K562 (cell line): ENCODE data around the gene PLOD1.

Experiments used
- EP300 ChIP-seq: IDR thresholded peaks from 2 replicates; pipeline ENCODE4 v1.6.1; 2012; ENCODE audit warnings: low read length, improper control_type of control experiment
- ZNF766 ChIP-seq: fragments of 200-800 bp; sonication (Bioruptor generic); conservative IDR thresholded peaks from 2 replicates; pipeline ENCODE4 v1.6.1; 2016; ENCODE audit warnings: missing genetic modification characterization, missing compliant biosample characterization
- TF ChIP-seq, protein P1 (sequence below): fragments of 200-800 bp; sonication (Bioruptor generic); IDR thresholded peaks from 2 replicates; pipeline ENCODE4 v1.6.1; 2016; ENCODE audit warnings: missing genetic modification characterization, missing compliant biosample characterization

DNA sequence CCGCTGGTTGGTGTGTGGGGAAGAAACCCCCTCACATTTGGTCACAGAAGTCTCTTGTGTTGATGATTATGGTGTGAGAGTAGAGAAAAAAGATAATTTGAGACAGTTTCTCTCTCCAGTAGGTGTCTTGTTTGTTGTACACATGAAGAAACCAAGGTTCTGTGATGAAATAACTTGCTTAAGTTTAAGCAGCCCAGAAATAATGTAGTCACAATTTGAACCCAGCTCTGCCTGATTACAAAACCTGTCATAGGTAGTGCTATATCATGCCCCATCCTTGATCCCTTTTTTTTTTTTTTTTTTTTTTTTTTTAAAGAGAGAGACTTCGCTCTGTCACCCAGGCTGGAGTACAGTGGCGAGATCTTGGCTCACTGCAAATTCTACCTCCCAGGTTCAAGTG lies 50.7 kb downstream of the PLOD1 start:
- TF ChIP-seq, protein P1, sequence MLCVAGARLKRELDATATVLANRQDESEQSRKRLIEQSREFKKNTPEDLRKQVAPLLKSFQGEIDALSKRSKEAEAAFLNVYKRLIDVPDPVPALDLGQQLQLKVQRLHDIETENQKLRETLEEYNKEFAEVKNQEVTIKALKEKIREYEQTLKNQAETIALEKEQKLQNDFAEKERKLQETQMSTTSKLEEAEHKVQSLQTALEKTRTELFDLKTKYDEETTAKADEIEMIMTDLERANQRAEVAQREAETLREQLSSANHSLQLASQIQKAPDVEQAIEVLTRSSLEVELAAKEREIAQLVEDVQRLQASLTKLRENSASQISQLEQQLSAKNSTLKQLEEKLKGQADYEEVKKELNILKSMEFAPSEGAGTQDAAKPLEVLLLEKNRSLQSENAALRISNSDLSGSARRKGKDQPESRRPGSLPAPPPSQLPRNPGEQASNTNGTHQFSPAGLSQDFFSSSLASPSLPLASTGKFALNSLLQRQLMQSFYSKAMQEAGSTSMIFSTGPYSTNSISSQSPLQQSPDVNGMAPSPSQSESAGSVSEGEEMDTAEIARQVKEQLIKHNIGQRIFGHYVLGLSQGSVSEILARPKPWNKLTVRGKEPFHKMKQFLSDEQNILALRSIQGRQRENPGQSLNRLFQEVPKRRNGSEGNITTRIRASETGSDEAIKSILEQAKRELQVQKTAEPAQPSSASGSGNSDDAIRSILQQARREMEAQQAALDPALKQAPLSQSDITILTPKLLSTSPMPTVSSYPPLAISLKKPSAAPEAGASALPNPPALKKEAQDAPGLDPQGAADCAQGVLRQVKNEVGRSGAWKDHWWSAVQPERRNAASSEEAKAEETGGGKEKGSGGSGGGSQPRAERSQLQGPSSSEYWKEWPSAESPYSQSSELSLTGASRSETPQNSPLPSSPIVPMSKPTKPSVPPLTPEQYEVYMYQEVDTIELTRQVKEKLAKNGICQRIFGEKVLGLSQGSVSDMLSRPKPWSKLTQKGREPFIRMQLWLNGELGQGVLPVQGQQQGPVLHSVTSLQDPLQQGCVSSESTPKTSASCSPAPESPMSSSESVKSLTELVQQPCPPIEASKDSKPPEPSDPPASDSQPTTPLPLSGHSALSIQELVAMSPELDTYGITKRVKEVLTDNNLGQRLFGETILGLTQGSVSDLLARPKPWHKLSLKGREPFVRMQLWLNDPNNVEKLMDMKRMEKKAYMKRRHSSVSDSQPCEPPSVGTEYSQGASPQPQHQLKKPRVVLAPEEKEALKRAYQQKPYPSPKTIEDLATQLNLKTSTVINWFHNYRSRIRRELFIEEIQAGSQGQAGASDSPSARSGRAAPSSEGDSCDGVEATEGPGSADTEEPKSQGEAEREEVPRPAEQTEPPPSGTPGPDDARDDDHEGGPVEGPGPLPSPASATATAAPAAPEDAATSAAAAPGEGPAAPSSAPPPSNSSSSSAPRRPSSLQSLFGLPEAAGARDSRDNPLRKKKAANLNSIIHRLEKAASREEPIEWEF (CRISPR knock-in tag) = no peak
- TF ChIP-seq ZNF766 (no peak), EP300 (no peak)
